ENCODE measurements around the gene BMPR1A.
"Not testable (repeated sequence)": the region's sequence is repeated elsewhere in the genome, so short reads cannot be mapped to it uniquely, and the experiment has no call there.

Gene BMPR1A

GRCh38 chr10:86941991-86942421, 185.6 kb downstream of the BMPR1A start:
- DNase-seq (ENCODE audit: low spot score) = no peak

GRCh38 chr10:86942441-86943315, 186.3 kb downstream of the BMPR1A start:
- DNase-seq (ENCODE audit: low spot score) = no peak

GRCh38 chr10:86943316-86944030, 187.1 kb downstream of the BMPR1A start:
- no peak for DNase-seq (ENCODE audit: low spot score)

GRCh38 chr10:86944031-86944419, 187.6 kb downstream of the BMPR1A start:
- DNase-seq (ENCODE audit: low spot score) = no peak

DNA sequence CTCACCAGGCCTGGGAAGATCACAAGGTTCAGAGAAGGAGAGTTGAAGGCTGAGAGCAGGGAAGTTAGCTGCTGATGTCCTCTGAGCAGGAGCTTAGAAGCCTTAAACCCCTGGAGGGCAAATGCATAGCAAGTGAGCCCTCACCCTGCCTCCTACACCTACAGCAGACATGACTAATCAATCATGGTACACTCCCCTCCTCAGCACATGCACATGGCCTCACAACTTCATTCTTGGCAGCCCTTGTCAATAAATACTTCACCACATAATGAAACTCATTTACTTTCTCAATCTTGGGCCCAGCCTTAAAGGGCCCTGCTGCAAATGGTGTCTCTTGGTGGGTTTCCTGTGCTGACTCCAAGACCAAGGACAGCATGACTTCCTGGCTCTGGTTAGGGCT, 188.1 kb downstream of the BMPR1A start:
- no peak for DNase-seq (ENCODE audit: low spot score)

GRCh38 chr10:86944907-86945306, 188.5 kb downstream of the BMPR1A start:
- no peak for DNase-seq (ENCODE audit: low spot score)

DNA sequence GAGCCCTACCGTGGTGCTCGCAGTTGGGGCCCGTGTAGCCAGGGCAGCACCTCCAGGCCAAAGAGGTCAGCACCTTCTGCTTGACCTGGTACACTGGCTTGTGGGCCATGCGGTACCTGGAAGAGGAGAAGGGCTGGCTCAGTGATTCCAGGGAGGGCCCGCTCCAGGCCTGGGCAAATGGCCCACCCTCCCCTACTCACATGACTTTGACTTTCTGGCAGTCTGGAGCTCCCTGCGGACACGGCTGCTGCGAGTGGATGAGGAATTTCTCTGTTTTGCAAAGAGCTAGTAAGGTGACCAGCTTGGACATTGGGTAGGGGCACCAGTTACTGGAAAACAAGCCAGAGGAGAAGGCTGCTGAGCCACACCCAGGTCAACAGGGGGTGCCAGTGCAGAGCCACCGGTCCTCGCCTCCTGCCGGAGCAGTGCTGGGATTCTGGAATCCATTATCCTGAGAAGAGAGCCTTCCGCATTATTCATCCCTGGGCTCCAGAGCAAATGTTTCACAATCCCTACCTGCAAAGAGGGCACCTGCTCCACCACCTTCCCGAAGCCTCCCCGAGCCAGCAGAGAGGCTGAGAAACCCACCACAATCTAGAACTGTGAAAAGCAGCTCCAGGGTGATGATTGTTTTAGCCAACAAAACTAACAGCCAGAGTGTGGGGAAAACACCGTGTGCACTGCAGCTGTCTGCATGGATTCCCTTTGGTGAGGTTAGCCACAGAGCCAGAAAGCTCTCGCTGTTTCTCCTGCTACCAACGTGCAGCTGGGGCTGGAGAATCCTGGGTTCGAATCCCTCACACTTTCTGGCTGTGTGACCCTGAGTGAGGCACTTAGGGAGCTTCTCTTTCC, 189.2 kb downstream of the BMPR1A start:
- DNase-seq (ENCODE audit: low spot score) = no peak

DNA sequence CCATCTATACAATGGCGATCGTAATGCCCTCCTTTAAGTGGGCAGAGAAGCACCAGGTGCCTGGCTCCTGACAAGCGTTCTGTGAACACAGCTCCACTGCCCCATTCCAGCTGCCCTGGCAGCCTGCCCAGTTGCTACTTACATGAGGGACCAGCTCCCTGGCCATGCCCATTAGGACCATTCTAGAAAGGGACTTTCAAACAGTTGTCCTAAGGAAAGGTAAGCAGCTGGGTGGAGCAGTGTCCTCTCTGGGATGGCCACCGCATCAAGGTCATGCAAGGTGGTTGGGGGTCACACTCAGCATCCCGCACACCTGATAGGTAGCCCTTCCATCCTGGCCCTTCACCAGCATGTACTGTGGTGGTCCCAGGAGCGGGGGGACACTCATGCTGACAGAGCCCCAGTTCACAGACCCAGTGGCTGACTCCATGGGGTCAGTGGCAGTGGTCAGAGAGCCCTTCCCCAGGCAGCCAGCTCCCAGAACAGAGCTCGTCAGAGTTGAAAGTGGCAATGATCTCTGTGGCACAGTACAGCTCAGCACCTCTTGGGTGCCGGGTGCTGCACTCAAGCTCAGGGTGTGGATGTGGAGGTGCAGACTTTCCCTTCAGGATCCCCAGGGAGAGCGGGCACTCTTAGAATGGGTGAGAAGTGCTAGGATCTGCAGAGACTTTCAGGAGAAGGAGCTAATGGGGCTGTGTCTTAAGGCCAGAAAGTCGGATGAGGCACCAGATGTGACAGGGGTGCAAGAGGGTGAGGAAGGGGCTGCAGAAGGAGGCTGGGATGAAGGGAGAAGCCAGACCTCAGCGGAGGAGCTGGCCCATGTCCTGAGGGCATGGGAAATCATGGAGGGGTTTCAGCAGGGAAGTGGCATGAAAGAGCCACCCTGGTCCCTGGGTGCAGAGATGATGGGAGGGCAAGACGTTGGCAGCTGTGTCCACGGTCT, 190.1 kb downstream of the BMPR1A start:
- DNase-seq (ENCODE audit: low spot score) = no peak

DNA sequence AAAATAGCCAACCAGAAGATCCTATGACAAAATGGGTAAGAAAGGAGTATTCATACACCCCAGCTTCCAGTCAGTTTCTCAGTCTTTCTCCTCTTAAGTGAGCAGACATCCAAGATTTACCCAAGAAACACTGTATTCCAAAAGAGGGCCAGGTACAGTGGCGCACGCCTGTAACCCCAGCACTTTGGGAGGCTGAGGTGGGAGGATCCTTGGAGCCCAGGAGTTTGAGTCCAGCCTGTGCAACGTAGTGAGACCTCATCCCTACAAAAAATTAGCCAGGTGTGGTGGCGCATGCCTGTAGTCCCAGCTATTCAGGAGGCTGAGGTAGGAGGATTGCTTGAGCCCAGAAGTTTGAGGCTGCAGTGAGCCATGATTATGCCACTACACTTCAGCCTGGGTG, 191.4 kb downstream of the BMPR1A start:
- not testable (repeated sequence) for DNase-seq (ENCODE audit: low spot score)

DNA sequence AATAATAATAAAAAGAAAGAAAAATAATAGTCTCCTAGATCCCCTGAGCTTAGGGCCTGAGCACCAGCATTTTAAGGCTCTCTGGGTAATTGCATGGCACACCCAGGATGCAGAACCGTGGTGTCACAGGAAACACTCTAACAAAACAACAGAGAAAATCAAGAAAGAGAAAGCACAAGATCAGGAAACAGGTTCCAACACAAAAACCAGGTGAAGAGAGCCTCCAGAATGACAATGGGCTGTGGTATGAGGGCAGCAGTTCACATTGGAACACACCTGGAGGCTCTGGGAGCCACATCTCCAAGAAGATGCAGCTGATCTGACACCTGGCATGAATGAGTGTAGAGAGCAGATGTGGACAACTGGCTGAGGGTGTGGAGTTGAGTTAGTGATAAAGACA, 193.9 kb downstream of the BMPR1A start:
- no peak for DNase-seq (ENCODE audit: low spot score)

DNA sequence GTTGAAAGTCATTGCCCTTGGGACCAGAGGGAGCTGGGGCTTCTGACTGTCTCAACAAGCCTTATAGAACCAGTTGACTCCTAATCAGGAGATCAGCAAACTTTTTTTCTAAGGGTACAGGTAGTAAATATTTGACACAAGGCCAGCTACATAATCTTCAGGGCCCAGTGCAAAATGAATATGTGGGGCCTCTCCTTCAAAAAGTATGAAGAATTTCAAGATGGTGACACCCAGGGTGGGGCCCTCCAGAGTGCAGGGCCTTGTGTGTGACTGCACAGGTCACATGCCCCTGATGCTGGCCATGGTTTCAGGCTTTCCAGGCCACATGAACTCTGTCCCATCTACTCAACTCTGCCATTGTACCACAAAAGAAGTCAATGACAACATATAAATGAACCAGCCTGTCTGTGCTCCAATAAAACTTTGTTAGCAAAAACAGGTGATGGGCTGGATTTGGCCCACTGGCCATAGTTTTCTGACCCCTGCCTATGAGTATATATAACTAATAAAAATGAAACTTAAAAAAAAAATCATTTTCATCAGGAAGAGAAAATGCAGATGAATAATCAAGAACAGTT, 194.9 kb downstream of the BMPR1A start:
- DNase-seq (ENCODE audit: low spot score) = no peak

DNA sequence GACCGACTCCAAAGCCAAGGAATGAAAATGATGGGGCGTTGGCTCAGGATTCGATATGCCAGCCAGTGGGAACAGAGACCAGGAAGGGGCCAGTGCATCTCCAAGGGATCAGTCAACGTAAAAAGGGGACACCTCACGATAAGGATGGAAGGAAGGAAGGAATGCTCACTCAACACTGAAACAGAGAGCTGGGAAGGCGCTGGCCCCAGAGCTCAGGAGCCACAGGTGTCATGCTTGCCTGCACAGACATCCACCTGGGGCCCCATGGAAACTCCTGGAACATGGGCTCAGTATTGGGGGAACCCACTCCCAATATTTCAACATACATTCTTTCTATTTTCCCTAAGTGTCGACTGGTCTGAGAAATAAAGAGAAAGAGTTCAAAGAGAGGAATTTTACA, 195.7 kb downstream of the BMPR1A start:
- DNase-seq (ENCODE audit: low spot score) = no peak

- DNase-seq (ENCODE audit: low spot score) = not testable (repeated sequence)
Observed at GRCh38 chr10:86952697-86953096, 196.3 kb downstream of the BMPR1A start.

DNA sequence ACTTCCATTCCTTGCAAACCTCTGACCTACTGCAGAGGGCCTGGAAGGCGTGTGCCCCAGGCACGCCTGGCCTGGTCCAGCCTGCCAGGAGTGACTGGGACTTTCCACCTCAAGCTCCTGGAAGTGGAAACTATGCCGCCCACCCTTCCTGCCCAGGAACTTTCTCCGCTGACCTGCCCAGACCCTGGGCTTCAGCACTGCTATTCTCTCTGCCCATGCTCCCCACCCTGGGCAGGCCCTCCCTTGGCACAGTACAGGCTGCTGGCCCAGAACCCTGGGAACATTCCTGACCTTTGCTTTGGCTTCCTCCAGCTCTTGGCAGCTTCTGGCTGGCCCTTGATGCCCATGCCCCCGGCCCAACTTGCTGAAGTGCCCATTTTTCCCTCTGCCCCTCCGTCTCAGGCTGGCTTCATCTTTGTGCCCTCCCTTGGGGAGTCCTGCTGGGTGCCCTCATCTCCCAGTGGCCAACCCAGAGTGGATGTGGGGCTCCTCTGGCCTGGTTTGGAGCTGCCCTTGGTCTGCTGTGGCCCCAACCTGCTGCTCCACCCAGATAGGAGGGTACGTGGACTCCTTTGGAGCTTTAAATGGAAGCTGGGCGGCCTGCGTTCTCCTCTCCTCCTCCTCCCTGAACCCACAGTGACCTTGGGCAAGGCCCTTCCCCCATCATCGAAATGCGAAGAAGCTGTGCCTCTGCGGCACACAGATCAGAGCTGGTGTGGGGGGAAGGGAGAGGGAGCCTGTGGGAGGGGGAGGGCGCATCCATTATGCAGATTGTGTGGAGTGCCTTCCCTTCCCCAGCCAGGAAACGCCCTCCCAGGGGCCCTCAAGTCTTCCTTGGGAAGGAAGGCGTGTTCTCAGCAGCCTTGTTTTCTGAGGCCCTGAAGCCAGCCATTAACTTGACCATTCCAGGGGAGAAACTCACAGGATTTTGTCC, 197.6 kb downstream of the BMPR1A start:
- DNase-seq (ENCODE audit: low spot score) = no peak

DNA sequence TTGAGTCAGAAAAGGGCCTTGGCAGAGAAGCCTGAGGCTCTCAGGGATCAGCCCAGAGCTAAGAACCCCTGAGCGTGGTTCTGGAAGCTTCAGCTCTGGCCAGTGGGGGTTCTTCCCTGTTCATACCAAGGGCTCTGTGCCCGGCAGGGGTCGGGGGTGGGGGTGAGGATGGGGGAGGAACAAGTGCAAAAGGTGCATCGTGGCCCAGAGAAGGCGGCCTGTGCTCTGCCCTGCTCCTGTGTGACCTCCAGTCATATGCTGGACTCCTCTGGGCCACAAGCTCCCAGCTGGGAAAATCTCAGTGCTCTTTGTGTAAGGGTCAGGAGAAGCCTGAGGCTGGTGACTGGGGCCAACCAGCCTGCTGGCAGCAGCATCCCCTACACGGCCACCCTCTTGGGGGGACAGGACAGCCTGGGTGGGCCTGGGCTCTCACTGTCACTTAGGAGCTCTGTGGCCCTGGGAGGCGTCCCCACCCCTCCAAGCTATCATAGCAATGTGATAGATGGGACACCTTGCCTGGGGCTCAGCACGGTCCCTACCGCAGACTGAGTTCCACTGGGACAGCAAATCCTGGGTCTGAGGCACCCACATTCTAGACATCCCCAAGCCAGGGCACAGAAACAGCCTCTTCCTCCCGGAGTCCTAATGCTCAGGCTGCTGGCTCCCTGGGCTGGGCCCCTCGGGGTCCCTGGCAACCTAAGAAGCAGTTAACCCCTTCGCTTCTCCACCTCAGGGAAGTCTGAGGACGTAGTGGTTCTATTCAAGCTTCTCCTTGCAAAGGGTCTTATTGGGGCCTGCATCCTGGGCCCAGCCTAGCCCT, 198.5 kb downstream of the BMPR1A start:
- no peak for DNase-seq (ENCODE audit: low spot score)

DNA sequence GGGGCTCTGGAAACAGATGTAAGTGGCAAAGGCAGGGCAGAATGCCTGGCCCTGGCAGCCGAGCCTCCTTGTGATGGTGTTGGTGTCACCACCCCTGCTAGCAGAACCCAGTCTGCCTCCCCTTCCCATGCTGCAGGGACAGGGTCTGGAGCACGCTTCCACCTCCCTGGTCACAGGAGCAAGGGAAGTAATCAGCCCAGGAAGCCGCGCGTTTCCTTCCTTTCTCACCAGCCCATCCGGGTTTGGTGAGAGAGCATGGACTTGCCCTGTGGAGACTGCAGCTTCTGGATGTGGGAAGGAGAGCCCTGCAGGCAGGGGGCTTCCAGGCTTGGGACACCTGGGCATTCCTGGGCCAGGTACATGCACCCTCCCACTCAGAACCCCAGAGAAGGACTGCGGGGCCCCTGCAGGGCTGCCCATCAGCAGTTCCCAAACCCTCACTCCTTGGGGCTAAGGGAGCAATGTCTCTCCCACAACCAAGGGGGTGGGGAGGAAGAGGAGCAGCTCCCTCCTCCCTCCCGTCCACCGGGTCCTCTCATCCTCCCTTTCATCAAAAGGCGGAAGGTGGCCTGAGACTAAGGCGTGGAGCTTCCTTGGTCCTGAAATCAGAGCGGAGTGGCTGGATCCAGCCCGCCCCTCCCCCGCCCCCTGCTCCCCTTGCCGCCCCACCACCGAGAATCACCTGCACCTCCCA, 199.2 kb downstream of the BMPR1A start:
- no peak for DNase-seq (ENCODE audit: low spot score)

- no peak for DNase-seq (ENCODE audit: low spot score)
Observed at GRCh38 chr10:86956195-86956847, 199.9 kb downstream of the BMPR1A start.

All from activated CD4-positive, alpha-beta T cell treated with anti-CD3 and anti-CD28 coated beads, Interleukin-2, Interleukin-4, amounts not matched to agents 100 ng/mL and 50 ng/mL, durations not matched to agents 16 hours and 8 hours (primary cell).